H9 (cell line): ENCODE results near the gene CADPS2. TPM values are rescaled to one million over a fixed set of nuclear protein-coding genes. Genes with fewer than 3 reads are reported as not detected.

Source experiments
- DNase-seq: peaks from one replicate; pipeline ENCODE4 v3.0.0-alpha.2; 2017
- H2AFZ ChIP-seq: one replicate; pipeline ENCODE4 v1.6.1; 2013; ENCODE audit warnings: mild to moderate bottlenecking, low read length, control low read depth, moderate library complexity
- H2AK5ac ChIP-seq: 2 replicates; pipeline ENCODE4 v1.6.1; 2013; ENCODE audit warnings: low read length, control low read depth, mixed read lengths; ENCODE audit not compliant: insufficient read length
- H2BK120ac ChIP-seq: one replicate; pipeline ENCODE4 v1.6.1; 2013; ENCODE audit warnings: low read depth, mild to moderate bottlenecking, low read length, control low read depth, inconsistent platforms; ENCODE audit not compliant: poor library complexity, severe bottlenecking
- H2BK12ac ChIP-seq: 2 replicates; pipeline ENCODE4 v1.6.1; 2013; ENCODE audit warnings: low read length, control low read depth, mixed read lengths, low read depth; ENCODE audit not compliant: insufficient read length
- H2BK15ac ChIP-seq: 2 replicates; pipeline ENCODE4 v1.6.1; 2013; ENCODE audit warnings: low read depth, low read length, control low read depth
- H2BK20ac ChIP-seq: one replicate; pipeline ENCODE4 v1.6.1; 2013; ENCODE audit warnings: low read depth, mild to moderate bottlenecking, low read length, control low read depth, inconsistent platforms; ENCODE audit not compliant: poor library complexity, severe bottlenecking
- H2BK5ac ChIP-seq: 2 replicates; pipeline ENCODE4 v1.6.1; 2013; ENCODE audit warnings: low read length, control low read depth, mixed read lengths; ENCODE audit not compliant: insufficient read length
- H3K14ac ChIP-seq: 2 replicates; pipeline ENCODE4 v1.6.1; 2013; ENCODE audit warnings: low read length, control low read depth; ENCODE audit not compliant: insufficient read depth
- H3K18ac ChIP-seq: 2 replicates; pipeline ENCODE4 v1.6.1; 2013; ENCODE audit warnings: low read depth, mild to moderate bottlenecking, mixed read lengths, low read length, control low read depth; ENCODE audit not compliant: insufficient read length
- H3K23ac ChIP-seq: 2 replicates; pipeline ENCODE4 v1.6.1; 2013; ENCODE audit warnings: low read length, control low read depth, mixed read lengths, low read depth; ENCODE audit not compliant: insufficient read length
- H3K23me2 ChIP-seq: 2 replicates; pipeline ENCODE4 v1.6.1; 2013; ENCODE audit warnings: low read depth, mild to moderate bottlenecking, mixed read lengths, low read length, control low read depth; ENCODE audit not compliant: insufficient read length, poor library complexity, severe bottlenecking
- H3K27ac ChIP-seq: 2 replicates; pipeline ENCODE4 v1.5.1; 2013; ENCODE audit warnings: low read length, control low read depth, mixed read lengths, low read depth; ENCODE audit not compliant: insufficient read length
- H3K27me3 ChIP-seq: 2 replicates; pipeline ENCODE4 v1.6.1; 2013; ENCODE audit warnings: low read length, control low read depth, inconsistent platforms; ENCODE audit not compliant: insufficient read depth
- H3K4ac ChIP-seq: 2 replicates; pipeline ENCODE4 v1.6.1; 2013; ENCODE audit warnings: low read depth, mild to moderate bottlenecking, control low read depth, inconsistent platforms, low read length, moderate library complexity
- H3K4me1 ChIP-seq: 2 replicates; pipeline ENCODE4 v1.6.1; 2013; ENCODE audit warnings: low read length, control low read depth, inconsistent platforms; ENCODE audit not compliant: insufficient read depth
- H3K4me2 ChIP-seq: 2 replicates; pipeline ENCODE4 v1.6.1; 2013; ENCODE audit warnings: low read length, control low read depth, mixed read lengths; ENCODE audit not compliant: insufficient read length, insufficient read depth
- H3K56ac ChIP-seq: 2 replicates; pipeline ENCODE4 v1.6.1; 2013; ENCODE audit warnings: low read depth, mild to moderate bottlenecking, mixed read lengths, low read length, control low read depth; ENCODE audit not compliant: insufficient read length
- H3K79me1 ChIP-seq: 2 replicates; pipeline ENCODE4 v1.6.1; 2013; ENCODE audit warnings: low read depth, mild to moderate bottlenecking, moderate library complexity, low read length, control low read depth, inconsistent platforms; ENCODE audit not compliant: insufficient read depth, poor library complexity, severe bottlenecking
- H3K79me2 ChIP-seq: 2 replicates; pipeline ENCODE4 v1.6.1; 2013; ENCODE audit warnings: low read length, control low read depth, inconsistent platforms; ENCODE audit not compliant: insufficient read depth
- H3K9ac ChIP-seq: 2 replicates; pipeline ENCODE4 v1.6.1; 2013; ENCODE audit warnings: low read length, control low read depth, mixed read lengths; ENCODE audit not compliant: insufficient read length; ENCODE audit errors: extremely low read depth
- H3K9me3 ChIP-seq: one replicate; pipeline ENCODE4 v1.6.1; 2013; ENCODE audit warnings: low read depth, low read length, inconsistent platforms; ENCODE audit not compliant: control insufficient read depth
- H3T11ph ChIP-seq: one replicate; pipeline ENCODE4 v1.6.1; 2013; ENCODE audit warnings: mild to moderate bottlenecking, low read length, control low read depth, inconsistent platforms
- H4K20me1 ChIP-seq: one replicate; pipeline ENCODE4 v1.6.1; 2013; ENCODE audit not compliant: control insufficient read depth, insufficient read length, insufficient read depth
- H4K5ac ChIP-seq: 2 replicates; pipeline ENCODE4 v1.6.1; 2013; ENCODE audit warnings: low read depth, mild to moderate bottlenecking, mixed read lengths, low read length, control low read depth; ENCODE audit not compliant: insufficient read length
- H4K8ac ChIP-seq: replicated peaks from 2 replicates; pipeline ENCODE4 v1.6.1; 2013; ENCODE audit warnings: low read length, control low read depth, mixed read lengths, low read depth; ENCODE audit not compliant: insufficient read length
- H4K91ac ChIP-seq: 2 replicates; pipeline ENCODE4 v1.6.1; 2013; ENCODE audit warnings: low read depth, mild to moderate bottlenecking, moderate library complexity, mixed read lengths, low read length, control low read depth; ENCODE audit not compliant: insufficient read length
- H3K27ac Mint-ChIP-seq, 3 experiments: 2 replicates in 2 of 3; 3 replicates in 1 of 3; pipeline ENCODE4 v1.8.0; 2020 to 2021; ENCODE audit warnings: mixed read lengths in 3 of 3, mild to moderate bottlenecking in 1 of 3, moderate library complexity in 1 of 3
- H3K27me3 Mint-ChIP-seq: 2 replicates; pipeline ENCODE4 v1.8.0; 2021; ENCODE audit warnings: low read depth, mild to moderate bottlenecking, moderate library complexity, mixed read lengths
- H3K36me3 Mint-ChIP-seq, 3 experiments: 2 replicates in 2 of 3; 3 replicates in 1 of 3; pipeline ENCODE4 v1.8.0; 2020 to 2021; ENCODE audit warnings: low read depth in 3 of 3, mixed read lengths in 3 of 3; ENCODE audit not compliant: insufficient read depth in 1 of 3
- H3K4me1 Mint-ChIP-seq, 2 experiments: 2 replicates each; pipeline ENCODE4 v1.8.0; 2020; ENCODE audit warnings: mixed read lengths in 2 of 2
- H3K4me3 Mint-ChIP-seq, 2 experiments: 2 replicates in 1 of 2; 3 replicates in 1 of 2; pipeline ENCODE4 v1.8.0; 2020 to 2021; ENCODE audit warnings: mild to moderate bottlenecking in 2 of 2, mixed read lengths in 2 of 2, moderate library complexity in 1 of 2
- H3K9me3 Mint-ChIP-seq, 2 experiments: 2 replicates in 1 of 2; 3 replicates in 1 of 2; pipeline ENCODE4 v1.8.0; 2020; ENCODE audit warnings: mild to moderate bottlenecking in 2 of 2, mixed read lengths in 2 of 2, moderate library complexity in 1 of 2
- CTCF ChIP-seq: fragments of 200-600 bp; sonication (generic); conservative IDR thresholded peaks from 3 replicates; pipeline ENCODE4 v1.8.0; 2021; ENCODE audit warnings: antibody characterized with exemption, mild to moderate bottlenecking
- WGBS: extraction: QIAGEN DNeasy Blood & Tissue Kit; methylation state at CpG from one replicate; pipeline ENCODE4 v1.1.7; 2013; ENCODE audit warnings: missing lambda C conversion rate, low lambda C conversion rate, mixed read lengths; ENCODE audit not compliant: insufficient read length; ENCODE audit errors: extremely low coverage; 5-methylcytosine and 5-hydroxymethylcytosine counted together
- total RNA-seq: library from RNA; stranded (reverse); gene quantifications from 2 replicates; pipeline ENCODE4 v1.2.1, GENCODE V29; 2021

Gene CADPS2
- total RNA-seq, 1 experiment from 2014 or later = 7.1 TPM

GRCh38 chr7:122383934-122384333 lies 502.3 kb downstream of the CADPS2 start:
- no peak overlapping the region for H3K23ac ChIP-seq
- H3K9ac ChIP-seq = no peak overlapping the region
- H4K91ac ChIP-seq = no peak overlapping the region
- H3T11ph ChIP-seq = no peak overlapping the region
- H3K27me3 ChIP-seq = no peaks in the 10 kb centered on the region
- no peak overlapping the region for H3K27ac ChIP-seq
- H3K4ac ChIP-seq = no peak overlapping the region
- peaks cover 34 to 41% of the 10 kb centered on the region in 2 experiments for H3K4me1 Mint-ChIP-seq
- no peak overlapping the region for H2BK120ac ChIP-seq
- H3K4me2 ChIP-seq = no peak overlapping the region
- H3K18ac ChIP-seq = no peak overlapping the region
- H3K4me3 Mint-ChIP-seq = no peak overlapping the region
- no peaks in the 10 kb centered on the region for H3K36me3 Mint-ChIP-seq
- no peaks in the 10 kb centered on the region for H3K79me2 ChIP-seq
- no peaks in the 10 kb centered on the region for H3K79me1 ChIP-seq
- no peak overlapping the region for H4K8ac ChIP-seq
- no peak overlapping the region for H2AK5ac ChIP-seq
- no peak for TF ChIP-seq CTCF
- no peak overlapping the region for H2BK12ac ChIP-seq
- H2BK15ac ChIP-seq = no peak overlapping the region
- H2BK20ac ChIP-seq = no peak overlapping the region
- H3K56ac ChIP-seq = no peak overlapping the region
- H4K5ac ChIP-seq = no peak overlapping the region
- H2AFZ ChIP-seq = no peak overlapping the region
- H2BK5ac ChIP-seq = no peak overlapping the region
- H3K14ac ChIP-seq = no peak overlapping the region
- peaks cover 2% of the 10 kb centered on the region; the same call in 1 of the 2 replicates for H3K4me1 ChIP-seq
- H3K23me2 ChIP-seq = no peaks in the 10 kb centered on the region
- peak overlapping the region; percentile 13 to 73 (median 20); a peak in 2 of 7 replicates for H3K27ac Mint-ChIP-seq
- DNase-seq = no peak
- no CpG with 5 or more reads among the region's 3 CpGs for WGBS
- no peaks in the 10 kb centered on the region for H3K9me3 Mint-ChIP-seq
- no peaks in the 10 kb centered on the region for H3K27me3 Mint-ChIP-seq
- H3K9me3 ChIP-seq = no peaks in the 10 kb centered on the region
- no peaks in the 10 kb centered on the region for H4K20me1 ChIP-seq
